Measurements from ENCODE around the gene NUDT4.

NUDT4 gene

GRCh38 chr12:93365616-93366405, 11.9 kb upstream of the NUDT4 start:
- H3K4me3 ChIP-seq (ENCODE audit: low read depth, low read length), result no peak overlapping the region
- no peak for TF ChIP-seq CTCF (IDR thresholded peaks at IDR 0.05; ENCODE audit: low read depth, low read length, missing control alignments)
- no peak for DNase-seq (ENCODE audit: low read depth)

GRCh38 chr12:93366422-93366821, 11.3 kb upstream of the NUDT4 start:
- DNase-seq (ENCODE audit: low read depth), result no peak
- H3K4me3 ChIP-seq (ENCODE audit: low read depth, low read length), result no peak overlapping the region
- no peak for TF ChIP-seq CTCF (IDR thresholded peaks at IDR 0.05; ENCODE audit: low read depth, low read length, missing control alignments)

GRCh38 chr12:93368766-93369165, 9.0 kb upstream of the NUDT4 start:
- TF ChIP-seq CTCF (IDR thresholded peaks at IDR 0.05; ENCODE audit: low read depth, low read length, missing control alignments), result no peak
- DNase-seq (ENCODE audit: low read depth), result no peak
- no peak overlapping the region for H3K4me3 ChIP-seq (ENCODE audit: low read depth, low read length)

GRCh38 chr12:93369505-93369904, 8.2 kb upstream of the NUDT4 start:
- no peak for TF ChIP-seq CTCF (IDR thresholded peaks at IDR 0.05; ENCODE audit: low read depth, low read length, missing control alignments)
- no peak overlapping the region for H3K4me3 ChIP-seq (ENCODE audit: low read depth, low read length)
- DNase-seq (ENCODE audit: low read depth), result no peak

- no peak for DNase-seq (ENCODE audit: low read depth)
- no peak for TF ChIP-seq CTCF (IDR thresholded peaks at IDR 0.05; ENCODE audit: low read depth, low read length, missing control alignments)
Observed at GRCh38 chr12:93370947-93371346, 6.8 kb upstream of the NUDT4 start.

GRCh38 chr12:93373961-93374656, 3.6 kb upstream of the NUDT4 start:
- no peak for TF ChIP-seq CTCF (IDR thresholded peaks at IDR 0.05; ENCODE audit: low read depth, low read length, missing control alignments)
- no peak for DNase-seq (ENCODE audit: low read depth)
- no peak overlapping the region for H3K4me3 ChIP-seq (ENCODE audit: low read depth, low read length)

More at GRCh38 chr12:93370947-93371346, 6.8 kb upstream of the NUDT4 start:
- no peak overlapping the region for H3K4me3 ChIP-seq (ENCODE audit: low read depth, low read length)

Data from GM12864 (cell line).